HS-27A (cell line): ENCODE data around the gene PTGR3.

Experiments
- DNase-seq: peaks from one replicate; pipeline ENCODE4 v3.0.0-alpha.2; 2012; ENCODE audit warnings: low read depth, missing footprints

Gene PTGR3

GRCh38 chr18:75209129-75209950 is at the start of gene PTGR3:
PTGR3 (minus strand) TSS chr18:75209139; CDS start chr18:75209058, 81 bp downstream.
- DNase-seq = no peak

- no peak for DNase-seq
Measured at GRCh38 chr18:75257605-75258004, 48.7 kb upstream of the PTGR3 start.

- DNase-seq = no peak
Measured at GRCh38 chr18:75256376-75256775, 47.4 kb upstream of the PTGR3 start.

- no peak for DNase-seq
Measured at GRCh38 chr18:75255094-75255493, 46.2 kb upstream of the PTGR3 start.

DNA sequence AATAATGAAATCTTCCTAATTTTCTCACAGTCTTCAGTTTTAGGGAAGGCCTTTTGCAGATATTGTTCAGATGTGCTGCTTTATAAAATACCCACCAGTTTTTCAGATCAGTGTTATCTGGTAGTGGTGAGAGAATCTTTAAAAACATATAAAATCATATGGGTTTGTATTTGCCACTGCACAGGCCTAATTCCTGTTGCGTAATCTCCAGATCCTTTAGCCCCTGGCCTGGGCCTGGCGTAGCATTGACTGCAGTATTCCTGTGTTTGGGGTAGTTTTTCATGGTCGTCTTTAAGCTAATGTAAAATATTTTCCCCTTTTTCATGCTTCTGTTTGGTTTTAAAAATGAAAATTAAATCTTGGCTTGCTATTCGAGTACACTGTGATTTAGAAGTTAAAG is 44.8 kb upstream of the PTGR3 start:
- DNase-seq = no peak

DNA sequence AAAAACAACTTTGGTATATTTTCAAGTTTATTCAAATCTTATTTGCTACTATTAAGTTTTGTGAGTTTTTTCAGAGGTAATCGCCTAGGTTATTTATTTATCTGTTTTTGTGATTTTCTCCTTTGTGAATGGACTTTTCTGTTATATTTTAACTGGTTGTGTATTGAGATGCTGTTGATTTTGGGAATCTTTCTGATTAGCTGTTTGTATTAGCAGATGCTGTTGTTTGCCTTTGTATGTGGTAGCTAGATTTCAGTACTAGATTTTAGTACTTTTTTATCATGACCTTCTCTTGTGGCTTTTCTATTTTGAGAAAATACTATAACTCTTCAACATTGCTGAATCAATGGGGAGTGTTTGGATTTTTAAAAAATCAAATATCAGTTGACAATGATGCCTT is 44.1 kb upstream of the PTGR3 start:
- no peak for DNase-seq

GRCh38 chr18:75252136-75252535 is 43.2 kb upstream of the PTGR3 start:
- DNase-seq = no peak

DNA sequence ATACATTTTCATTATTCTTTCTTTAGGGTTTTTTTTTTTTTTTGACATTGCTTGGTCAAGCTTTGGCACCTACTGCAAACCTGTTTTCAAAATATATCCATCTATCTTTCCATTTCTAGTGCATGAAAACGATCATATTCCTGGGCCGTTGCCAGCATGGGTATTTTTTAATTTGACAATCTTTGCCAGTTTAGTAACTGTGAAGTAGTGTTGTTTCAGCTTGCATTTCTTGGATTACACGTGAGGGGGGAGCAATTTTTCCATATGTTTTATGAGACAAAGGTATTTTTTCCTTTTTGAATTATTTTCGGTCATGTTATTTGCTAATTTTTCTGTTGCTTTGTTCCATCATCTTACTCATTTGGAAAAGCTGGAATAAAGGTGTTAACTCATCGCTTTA is 42.5 kb upstream of the PTGR3 start:
- DNase-seq = no peak

DNA sequence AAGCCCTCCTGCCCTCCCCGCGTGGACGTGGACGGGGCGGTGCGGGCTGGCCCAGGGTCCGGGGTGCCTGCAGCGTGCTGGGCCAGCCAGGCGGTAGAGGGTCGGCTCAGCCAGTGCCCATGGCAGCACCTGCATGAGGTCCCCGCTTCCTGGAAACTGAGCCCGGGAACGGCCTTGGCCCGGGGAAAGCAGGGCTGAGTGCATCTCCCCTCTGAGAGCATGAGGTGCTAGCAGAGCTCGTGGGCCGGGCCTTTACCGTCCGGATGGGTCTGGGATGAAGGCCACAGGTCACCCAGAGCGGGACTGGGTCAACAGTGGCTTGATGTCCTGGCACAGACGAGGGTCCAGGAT is 41.5 kb upstream of the PTGR3 start:
- no peak for DNase-seq

DNA sequence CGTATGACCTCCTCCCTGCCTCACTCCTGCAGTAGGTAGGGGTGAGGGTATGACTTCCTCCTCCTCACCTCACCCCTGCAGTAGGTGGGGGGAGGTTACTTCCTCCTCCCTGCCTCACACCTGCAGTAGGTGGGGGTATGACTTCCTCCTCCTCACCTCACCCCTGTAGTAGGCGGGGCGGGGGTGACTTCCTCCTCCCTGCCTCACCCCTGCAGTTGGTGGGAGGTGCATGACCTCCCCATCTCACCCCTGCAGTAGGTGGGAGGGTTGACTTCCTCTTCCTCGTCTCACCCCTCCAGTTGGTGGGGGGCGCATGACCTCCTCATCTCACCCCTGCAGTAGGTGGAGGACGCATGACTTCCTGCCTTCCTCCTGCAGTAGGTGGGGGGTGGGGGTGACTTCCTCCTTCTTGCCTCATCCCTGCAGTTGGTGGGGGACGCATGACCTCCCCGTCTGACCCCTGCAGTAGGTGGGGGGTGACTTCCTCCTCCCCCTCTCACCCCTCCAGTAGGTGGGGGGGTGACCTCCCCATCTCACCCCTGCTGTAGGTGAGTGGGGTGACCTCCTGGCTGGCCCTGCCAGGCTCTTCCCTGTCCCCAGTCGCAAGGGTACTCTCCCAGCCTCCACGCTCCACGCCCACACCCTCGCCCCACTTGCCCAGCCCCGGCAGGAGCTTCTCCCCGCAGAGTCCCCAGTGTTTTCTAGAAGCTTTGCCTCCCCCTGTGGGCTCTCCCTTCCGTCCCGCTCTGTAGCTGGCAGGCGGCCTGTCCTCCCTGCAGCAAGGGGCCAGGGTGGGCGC is 40.9 kb upstream of the PTGR3 start:
- no peak for DNase-seq

GRCh38 chr18:75249175-75249518 is 40.2 kb upstream of the PTGR3 start:
- DNase-seq = no peak

- no peak for DNase-seq
Measured at GRCh38 chr18:75248426-75249174, 39.7 kb upstream of the PTGR3 start.

- no peak for DNase-seq
Measured at GRCh38 chr18:75247611-75248421, 38.9 kb upstream of the PTGR3 start.

DNA sequence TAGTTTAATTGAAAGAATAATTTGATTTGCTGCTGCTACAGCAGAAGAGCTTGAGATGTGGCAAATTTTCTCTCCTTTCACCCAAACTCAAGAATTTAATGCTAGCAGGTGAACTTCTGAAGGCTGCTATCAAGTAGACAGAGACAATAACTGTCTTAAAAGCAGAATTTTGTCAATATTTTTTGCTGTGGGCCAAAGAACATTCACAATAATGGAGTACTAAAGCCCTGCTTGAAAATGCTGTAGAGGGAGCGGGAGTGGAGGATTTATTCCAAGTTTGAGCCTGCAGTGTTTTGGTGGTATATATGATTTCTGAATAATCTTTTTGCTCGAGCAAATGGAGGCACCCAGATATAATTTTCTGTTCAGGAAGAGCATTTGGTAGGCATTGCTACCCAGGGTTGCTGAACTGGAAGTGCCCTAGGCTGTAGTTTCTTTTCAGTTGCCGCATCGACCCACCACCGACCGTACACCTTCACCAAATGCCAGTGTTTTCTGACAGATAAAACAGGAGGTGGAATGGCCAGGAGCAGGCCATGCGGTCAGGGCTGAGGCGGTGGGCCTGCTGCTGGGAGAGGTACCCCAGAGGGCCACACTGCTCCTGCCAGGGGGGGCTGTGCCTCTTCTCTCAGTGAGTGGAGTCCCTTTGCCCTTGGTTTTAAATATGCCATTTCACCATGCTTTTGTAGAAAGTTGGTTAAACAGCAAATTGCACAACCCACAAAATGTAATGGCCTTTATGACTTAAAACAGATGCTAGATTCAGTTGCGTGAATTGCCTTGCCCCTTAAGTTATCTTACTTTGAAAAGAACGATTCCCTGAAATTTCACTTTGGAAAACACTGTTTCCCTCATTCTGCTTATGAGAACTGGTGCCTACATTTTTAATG is 38.0 kb upstream of the PTGR3 start:
- DNase-seq = no peak

DNA sequence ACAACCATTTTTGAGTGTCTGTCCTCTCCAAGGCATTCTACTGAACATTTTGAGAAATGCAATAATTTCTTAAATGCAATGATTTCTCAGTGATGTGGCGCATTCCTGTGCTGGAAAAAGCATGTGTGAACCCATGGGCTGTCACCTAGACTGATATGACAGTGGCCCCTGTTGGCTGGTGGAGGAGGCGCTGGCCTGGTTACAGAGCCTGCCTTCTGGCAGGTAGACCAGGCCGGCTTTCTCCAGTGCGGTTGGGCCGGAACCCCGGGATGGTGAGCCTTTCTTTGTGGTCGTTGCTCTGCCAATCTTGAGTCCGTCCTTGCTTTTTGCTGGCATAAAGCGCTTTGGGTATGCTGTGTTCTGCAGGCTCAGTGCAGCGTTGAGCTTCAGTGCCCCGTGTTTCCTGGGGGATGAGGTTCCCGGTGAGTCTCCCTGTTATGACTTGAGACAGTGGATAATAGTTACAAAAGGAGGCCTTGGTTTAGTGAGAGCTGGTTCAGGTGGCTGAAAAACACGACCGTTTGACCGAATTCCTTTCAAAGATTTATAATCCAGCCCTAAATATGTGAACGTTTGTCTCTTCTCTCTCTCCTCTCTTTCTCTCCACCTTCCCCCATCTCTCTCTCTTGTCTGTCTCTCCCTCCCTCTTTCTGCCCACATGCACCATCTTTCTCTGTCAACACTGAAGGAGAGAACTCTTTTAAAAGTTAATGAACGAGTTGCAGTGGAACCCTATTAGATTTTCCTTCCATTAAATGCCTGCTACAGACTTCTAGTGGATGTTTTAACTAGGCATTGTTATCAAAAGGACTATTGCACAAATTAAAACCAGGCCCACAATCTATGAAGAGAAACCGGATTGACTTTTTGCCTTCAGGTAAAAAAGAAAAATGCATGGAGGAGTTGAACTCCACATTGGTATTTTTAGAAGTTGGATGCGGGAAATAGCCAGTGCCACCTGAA is 35.7 kb upstream of the PTGR3 start:
- DNase-seq = no peak

DNA sequence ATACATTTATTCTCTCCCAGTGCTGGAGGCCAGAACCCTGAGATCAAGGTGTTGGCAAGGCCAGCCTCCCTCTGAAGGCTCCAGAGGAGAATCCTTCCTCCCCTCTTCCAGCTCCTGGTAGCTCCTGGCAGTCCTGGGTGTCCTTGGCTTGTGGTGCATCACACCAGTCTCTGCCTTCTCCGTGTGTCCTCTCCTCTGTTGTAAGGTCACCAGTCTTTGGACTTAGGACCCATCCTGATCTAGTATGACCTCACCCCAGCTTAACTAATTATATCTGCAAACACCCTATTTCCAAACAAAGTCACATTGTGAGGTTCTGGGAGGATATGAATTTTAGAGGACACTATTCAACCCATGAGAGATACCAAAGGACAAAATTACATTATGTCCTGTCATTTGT is 32.8 kb upstream of the PTGR3 start:
- no peak for DNase-seq

DNA sequence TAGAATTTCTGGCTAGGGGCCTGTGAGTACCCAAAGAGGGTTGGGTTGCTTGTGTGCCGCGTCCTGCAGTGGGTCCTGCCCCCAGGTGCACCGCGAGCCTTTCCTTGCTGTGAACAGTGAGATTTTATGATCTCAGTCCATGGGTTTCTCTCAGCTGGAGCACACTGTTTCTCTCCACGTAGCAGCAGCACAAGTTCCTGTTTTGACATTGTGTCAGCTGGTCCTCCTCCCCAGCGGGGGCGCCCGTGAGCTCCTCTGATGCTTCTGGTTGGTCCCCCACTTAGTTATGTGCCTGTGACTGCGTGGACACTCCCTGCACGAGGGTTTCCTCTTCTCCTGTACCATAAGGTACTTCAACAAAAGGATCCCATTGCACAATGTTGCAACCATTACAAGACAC is 31.5 kb upstream of the PTGR3 start:
- DNase-seq = no peak

DNA sequence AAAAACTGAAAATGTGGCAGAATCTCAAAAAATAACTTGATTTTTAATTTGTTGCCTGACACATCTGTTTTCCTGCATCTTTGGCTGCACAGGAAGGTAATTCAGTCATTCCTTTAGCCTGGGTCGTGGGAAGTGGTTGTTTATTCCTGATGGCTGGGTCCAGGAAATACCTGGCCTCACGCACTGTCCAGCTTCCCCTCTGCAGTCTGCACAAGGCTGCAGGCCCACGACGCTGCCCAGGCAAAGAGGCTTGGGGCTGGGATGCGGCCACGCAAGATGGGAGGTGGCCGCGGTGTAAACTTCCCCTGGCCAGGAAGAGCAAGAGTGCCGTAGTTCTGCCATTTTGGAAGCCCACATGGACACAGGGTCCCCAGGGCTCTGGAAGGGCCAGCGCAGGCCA is 29.8 kb upstream of the PTGR3 start:
- DNase-seq = no peak

DNA sequence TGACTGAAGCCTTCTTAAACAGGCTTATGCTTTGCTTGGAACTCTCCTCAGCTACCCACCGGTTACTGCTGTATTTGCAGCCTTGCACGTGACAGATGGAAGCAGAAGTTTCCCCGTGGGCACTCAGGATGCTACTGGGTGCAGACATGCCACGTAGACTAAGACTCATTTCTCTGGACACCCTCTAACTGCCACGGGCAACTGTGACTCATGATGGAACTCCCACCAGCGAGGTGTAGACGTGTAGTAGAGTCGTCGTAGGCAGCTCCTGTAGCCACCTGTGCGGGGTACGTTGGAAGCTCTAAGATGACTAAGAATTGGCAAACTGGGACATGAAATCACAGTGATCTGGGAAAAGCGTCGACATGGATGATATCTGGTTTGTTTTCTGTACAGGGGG is 29.2 kb upstream of the PTGR3 start:
- no peak for DNase-seq

GRCh38 chr18:75235896-75236295 is 27.0 kb upstream of the PTGR3 start:
- DNase-seq = no peak
